Measurements from ENCODE around the gene MDH2.
"Not testable (repeated sequence)": the region's sequence is repeated elsewhere in the genome, so short reads cannot be mapped to it uniquely, and the experiment has no call there.

MDH2 gene

DNA sequence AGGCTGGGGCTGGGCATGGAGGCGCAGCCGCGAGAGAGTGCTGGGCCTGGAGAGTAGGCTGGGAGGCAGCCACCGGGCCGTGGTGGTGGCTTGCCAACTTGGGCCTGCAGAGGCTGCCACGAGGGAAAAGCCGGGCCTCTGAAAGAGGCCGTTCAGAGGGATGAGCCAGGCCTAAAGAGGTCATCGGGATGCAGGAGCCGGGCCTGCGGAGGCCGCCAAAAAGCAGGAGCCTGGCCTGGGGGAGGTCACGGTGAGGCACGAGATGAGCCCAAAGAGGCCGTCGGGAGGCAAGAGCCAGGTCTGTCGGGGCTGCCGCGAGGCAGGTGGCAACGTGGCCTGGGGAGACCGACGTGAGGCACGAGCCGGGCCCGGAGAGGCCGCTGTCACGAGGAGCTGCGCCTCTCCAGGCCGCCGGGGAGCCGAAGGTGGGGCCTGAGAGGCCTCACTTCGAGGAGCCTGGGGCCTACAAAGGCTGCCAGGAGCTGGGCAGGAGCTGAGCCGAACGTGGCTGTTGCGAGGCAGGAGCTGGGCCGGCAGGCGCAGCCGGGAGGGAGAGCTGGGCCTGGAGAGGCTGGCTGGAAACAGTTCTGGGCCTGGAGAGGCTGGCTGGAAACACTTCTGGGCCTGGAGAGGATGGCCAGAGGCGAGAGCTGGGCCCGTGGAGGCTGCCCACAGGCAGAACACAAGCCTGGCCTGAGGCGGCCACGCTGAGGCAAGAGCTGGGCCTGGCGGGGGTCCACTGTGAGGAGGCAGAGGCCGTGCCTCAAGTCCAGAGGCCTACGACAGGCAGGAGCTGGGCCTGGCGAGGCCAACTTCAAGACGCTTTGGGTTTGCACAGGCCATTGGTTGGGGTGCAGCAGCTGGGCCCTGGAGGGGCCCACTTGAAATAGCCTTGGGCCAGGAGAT, 24.6 kb downstream of the MDH2 start:
- no peak for DNase-seq (ENCODE audit: low read depth in 2 of 2)

DNA sequence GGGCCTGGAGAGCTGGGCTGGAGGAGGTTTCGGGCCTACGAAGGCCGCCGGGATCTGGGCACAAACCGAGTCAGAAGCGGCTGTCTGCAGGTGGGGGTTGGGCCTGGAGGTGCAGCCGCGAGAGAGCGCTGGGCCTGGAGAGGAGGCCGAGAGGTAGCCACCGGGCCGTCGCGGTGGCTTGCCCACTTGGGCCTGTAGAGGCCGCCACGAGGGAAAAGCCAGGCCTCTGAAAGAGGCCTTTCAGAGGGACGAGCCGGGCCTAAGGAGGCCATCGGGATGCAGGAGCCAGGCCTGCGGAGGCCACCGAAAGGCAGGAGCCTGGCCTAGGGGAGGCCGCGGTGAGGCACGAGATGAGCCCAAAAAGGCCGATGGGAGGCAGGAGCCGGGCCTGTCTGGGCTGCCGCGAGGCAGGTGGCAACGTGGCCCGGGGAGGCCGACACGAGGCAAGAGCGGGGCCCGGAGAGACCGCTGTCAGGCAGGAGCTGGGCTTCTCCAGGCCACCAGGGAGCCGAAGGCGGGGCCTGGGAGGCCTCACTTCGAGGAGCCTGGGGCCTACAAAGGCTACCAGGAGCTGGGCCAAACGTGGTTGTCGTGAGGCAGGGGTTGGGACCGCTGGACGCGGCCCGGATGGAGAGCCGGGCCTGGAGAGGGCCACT, 25.6 kb downstream of the MDH2 start:
- DNase-seq (ENCODE audit: low read depth in 2 of 2) = no peak

DNA sequence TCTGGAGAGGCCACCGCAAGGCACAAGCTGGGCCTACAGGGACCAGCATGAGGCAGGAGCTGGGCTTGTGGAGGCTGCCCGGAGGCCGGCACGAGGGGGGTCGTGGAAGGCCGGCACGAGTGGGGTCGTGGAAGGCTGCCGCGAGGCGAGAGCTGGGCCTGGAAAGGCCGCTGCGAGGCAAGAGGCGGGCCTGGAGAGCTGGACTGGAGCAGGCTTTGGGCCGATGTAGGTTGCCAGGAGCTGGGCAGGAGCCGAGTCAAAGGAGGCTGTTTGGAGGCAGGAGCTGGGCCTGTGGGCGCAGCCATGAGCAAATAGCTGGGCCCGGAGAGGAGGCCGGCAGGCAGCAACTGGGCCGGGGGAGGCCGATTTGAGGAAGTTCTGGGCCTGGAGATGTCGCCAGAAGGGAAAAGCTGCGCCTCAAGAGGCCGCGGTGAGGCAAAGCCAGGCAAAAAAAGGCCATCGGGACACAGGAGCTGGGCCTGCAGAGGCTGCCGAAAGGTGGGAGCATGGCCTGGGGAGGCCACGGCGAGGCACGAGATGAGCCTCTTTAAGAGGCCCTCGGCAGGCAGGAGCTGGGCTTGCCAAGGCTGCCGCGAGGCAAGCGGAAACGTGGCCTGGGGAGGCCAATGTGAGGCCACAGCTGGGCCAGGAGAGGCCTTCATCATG, 26.5 kb downstream of the MDH2 start:
- no peak for DNase-seq (ENCODE audit: low read depth in 2 of 2)

DNA sequence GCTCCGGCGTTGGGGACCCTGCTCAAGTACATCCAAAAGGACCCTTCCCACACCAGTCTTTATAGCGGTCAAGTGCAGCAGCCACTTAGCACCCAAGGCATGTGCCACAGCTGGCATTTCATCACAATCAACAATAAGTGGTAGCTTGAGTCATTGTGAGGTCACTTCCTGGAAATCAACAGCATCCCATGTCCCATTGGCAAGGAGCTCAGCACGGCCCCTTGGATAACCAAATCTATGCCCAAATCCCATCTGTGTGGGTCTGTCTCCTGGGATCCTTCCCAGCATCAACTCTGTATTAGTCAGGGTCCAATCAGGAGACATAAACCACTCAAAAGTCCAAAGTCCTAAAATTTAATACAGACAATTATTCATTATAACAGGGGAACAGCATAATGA, 27.1 kb downstream of the MDH2 start:
- DNase-seq (ENCODE audit: low read depth in 2 of 2) = no peak

DNA sequence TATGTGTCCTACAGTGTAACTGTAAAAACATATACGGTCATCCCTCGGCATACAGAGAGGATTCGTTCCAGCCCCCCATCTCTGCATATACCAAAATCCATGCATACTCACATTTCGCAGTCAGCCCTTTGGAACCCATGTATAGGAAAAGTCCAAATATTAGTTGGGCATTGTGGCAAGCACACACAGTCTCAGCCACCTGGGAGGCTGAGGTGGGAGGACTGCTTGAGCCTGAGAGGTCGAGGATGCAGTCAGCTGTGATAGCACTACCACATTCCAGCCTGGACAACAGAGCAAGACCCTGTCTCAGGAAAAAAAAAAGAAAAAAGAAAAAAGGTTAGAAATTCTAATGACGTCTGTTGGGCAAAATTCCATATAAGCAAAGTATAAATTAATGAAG, 29.1 kb downstream of the MDH2 start:
- DNase-seq (ENCODE audit: low read depth in 2 of 2) = no peak

DNA sequence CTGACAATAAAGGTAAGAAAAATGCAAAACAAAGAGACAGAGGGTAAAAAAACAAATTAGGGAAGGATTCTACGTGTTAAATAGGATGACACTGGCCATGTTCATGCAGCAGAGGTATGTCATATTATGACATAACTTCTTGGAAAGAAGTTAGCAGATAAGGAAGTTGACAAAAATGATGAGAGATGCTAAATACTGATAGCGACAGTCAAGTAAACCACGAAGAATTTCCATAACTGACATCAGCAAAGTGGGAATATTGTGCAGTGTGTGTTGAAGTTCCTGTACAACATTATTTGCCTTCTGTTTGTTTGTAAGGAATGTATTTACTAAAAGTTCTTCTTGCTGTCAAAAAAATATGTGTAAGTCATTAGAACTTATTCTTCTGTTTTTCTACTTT, 29.5 kb downstream of the MDH2 start:
- no peak for DNase-seq (ENCODE audit: low read depth in 2 of 2)

DNA sequence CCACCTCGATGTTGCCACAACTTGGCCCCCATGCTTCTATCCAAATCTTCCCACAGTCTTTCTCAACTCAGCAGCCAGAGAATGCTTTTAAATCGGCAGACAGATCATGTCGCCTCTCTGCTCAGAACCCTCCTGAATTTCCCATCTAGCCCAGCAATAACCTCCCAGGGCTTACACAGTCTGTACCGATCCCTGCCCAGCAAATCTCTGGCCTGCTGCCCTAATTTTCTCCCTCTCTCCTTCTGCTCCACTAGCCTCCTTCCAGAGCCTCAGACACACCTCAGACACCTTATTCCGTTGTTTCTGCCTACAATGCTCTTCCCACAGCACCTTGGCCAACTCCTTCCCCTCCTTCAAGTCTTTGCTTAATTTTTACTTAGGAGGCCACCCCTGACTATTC, 32.3 kb downstream of the MDH2 start:
- no peak for DNase-seq (ENCODE audit: low read depth in 2 of 2)

DNA sequence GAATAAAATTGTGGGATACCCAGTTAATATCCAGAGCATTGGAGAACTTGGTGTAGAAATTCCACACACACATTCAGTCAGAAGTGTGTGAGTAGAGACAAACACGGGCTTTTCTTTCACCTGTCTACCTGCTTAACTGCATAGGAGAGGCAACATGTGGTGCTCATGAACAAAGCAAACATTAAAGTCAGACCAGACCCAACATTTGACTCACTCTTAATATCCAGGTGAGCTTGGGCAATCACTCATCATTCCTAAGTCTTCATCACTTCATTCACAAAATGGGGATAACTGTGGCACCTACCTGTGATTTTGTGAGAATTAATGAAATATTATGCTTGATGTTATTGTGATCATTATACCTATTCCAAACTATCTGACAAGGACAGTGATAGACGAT, 36.2 kb downstream of the MDH2 start:
- not testable (repeated sequence) for DNase-seq (ENCODE audit: low read depth in 2 of 2)

DNA sequence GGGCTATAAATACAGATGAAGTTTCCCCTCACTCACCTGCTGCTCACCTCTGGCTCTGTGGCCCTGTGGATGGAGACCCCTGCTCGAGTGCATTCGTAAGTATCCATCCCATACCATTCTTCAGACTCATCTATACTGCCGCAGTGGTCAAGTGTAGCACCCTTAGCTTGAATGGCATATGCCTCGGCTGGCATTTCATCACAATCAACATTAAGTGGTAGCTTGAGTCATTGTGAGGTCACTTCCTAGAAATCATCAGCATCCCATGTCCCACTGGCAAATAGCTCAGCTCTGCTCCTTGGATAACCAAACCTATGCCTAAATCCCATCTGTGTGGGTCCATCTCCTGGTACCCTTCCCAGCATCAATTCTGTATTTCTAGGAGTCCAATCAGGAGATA, 38.2 kb downstream of the MDH2 start:
- DNase-seq (ENCODE audit: low read depth in 2 of 2) = no peak

DNA sequence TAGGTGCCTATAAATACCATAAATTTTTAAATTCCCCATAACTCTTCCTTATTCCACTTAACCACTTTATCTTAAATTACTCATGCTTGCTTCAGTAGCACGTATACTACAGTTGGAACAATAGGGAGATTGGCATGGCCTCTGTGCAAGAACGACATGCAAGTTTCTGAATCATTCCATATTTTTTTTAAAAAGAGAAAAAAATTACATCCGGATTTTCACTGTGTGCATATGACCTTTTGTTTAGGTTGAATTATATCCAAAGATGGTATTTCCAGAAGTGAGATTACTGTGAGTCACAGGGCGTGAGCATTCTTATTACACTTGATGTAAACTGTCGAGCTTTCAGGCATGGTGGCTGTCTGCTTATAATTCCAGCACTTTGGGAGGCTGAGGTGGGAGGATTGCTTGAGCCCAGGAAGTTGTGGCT, 39.5 kb downstream of the MDH2 start:
- not testable (repeated sequence) for DNase-seq (ENCODE audit: low read depth in 2 of 2)

DNA sequence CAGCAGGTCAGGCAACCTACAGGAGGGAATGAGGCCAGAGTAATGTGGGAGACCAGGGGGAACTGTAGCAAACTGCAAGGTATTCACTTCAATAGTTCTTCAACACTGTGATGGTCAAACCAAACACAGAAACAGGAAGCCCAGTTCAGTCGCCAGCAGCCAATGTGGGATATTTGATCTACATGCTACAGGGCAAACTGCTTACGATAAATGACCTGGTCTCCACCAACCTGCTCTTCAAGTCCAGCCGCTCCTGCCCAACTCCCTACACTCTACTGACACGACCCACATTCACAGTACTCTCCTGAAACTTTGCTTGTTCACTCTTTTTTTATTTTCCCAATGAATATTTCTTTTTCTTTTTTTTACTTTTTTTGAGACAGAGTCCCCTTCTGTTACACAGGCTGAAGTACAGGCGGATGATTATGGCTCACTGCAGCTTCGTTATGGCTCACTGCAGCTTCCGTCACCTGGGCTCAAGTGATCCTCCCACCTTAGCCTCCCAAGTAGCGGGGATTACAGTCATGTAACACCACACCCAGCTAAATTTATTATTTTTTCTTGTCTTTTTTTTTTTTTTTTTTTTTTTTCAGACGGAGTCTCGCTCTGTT, 42.1 kb downstream of the MDH2 start:
- no peak for DNase-seq (ENCODE audit: low read depth in 2 of 2)

DNA sequence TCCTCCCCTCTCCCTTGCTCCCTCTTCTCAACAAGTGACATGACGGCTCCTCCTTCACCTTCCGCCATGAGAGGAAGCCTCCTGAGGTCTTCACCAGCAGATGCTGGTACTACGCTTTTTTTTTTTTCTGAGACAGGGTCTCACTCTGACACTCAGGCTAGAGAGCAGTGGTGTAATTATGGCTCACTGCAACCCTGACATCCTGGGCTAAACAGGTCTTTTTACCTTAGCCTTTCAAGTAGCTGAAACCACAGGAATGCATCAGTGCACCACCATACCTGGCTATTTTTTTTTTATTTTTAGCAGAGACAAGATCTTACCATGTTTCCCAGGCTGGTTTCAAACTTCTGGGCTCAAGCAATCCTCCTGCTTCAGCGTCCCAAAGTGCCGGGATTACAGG, 43.6 kb downstream of the MDH2 start:
- no peak for DNase-seq (ENCODE audit: low read depth in 2 of 2)

DNA sequence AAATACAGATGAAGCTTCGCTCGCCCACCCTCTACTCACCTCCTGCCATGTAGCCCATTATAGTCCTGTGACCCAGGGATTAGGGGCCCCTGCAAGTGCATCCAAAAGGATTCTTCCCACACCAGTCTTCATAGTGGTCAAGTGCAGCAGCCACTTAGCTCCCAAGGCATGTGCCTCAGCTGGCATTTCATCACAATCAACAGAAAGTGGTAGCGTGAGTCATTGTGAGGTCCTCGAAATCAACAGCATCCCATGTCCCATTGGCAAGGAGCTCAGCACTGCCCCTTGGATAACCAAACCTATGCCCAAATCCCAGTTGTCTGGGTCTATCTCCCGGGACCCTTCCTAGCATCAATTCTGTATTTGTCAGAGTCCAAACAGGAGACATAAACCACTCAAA, 45.6 kb downstream of the MDH2 start:
- not testable (repeated sequence) for DNase-seq (ENCODE audit: low read depth in 2 of 2)

DNA sequence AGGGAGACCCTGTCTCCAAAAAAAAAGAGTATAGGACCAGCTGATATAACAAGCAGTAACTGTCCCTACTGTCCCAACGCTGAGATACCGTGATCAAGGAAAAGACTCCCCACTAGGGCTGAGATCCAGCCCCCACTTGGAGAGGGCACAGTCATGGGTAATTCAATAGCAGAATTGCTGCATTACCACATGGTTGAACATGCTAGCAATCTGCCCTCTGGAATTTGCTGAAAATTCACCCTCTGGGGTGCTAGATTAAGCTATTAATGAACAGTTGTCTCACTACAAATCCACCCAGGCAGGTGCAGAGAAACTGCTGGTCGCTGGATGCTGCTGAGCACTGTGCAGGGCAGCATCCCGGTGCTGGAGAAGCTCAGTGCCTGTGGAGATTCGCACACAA, 46.4 kb downstream of the MDH2 start:
- DNase-seq (ENCODE audit: low read depth in 2 of 2) = not testable (repeated sequence)

DNA sequence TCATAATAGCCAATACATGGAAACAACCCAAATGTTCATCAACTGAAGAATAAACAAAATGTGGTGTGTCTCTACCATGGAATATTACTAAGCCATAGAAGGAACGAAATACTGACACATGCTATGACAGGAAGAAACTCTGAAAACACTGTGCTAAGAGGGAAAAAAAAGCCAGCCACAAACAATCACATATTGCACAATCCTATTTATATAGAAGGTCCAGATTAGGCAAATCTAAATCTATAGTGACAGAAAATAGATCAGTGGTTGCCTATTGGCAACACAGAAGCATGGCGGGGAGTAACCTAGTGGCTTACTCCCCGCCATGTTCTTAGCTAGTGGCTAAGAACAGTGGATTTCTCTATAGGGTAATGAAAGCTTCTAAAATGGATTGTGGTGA, 48.0 kb downstream of the MDH2 start:
- DNase-seq (ENCODE audit: low read depth in 2 of 2) = no peak

DNA sequence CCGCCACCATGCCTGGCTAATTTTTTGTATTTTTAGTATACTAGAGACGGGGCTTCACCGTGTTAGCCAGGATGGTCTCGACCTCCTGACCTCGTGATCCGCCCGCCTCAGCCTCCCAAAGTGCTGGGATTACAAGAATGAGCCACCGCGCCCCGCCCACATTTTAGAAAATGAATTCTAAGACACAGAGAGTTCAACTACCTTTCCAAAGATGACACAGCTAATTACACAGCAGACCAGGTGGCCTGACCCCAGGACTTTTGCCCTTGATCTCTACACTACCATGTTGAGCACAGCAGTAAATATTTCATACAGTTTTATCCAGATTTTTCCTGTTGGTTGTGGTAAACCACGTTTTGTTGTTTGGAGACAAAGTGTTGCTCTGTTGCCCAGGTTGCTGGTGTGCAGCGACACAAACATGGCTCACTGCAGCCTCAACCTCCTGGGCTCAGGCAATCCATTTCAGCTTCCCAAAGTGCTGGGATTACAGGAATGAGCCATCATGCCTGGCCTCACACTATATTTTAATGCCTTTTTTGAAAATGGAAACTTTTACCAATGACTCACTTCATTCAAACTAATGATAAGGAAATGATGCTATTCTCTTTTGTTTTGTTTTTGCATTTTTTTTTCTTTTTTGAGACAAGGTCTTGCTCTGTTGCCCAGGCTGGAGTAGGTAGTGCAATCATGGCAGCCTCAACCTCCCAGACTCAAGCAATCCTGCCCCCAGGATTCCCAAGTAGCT, 54.0 kb downstream of the MDH2 start:
- DNase-seq (ENCODE audit: low read depth in 2 of 2) = not testable (repeated sequence)

DNA sequence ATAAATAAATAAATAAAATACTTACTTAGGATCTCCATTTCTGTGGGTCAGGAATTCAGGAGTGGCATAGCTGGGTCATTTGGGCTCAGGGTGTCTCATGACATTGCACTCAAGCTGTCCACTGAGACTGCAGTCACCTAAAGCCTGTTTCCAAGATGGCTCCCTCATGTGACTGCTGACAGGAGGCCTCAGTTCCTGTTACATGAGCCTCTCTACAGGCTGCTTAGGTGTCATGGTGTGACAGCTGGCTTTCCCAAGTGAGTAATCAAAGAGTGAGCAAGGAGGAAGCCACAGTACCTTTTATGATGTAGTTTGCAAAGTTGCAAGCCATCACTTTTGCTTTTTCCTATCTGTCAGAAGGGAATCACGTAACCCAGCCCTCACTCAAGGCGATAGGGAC, 55.9 kb downstream of the MDH2 start:
- DNase-seq (ENCODE audit: low read depth in 2 of 2) = not testable (repeated sequence)

DNA sequence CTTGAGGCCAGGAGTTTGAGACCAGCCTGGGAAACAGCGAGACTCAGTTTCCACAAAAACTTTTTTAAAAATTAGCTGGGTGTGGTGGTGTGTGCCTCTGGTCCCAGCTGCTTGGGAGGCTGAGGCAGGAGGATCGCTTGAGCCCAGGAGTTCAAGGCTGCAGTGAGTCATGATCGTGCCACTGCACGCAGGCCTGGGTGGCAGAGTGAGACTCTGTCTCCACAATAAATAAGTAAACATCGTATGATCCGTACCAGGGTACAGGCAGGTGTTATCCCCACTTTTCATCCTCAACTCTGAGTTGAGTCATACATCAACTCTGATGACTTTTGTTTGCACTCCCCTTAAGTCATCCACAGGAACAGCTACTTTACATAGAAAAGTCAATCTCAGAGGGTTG, 58.2 kb downstream of the MDH2 start:
- DNase-seq (ENCODE audit: low read depth in 2 of 2) = not testable (repeated sequence)

DNA sequence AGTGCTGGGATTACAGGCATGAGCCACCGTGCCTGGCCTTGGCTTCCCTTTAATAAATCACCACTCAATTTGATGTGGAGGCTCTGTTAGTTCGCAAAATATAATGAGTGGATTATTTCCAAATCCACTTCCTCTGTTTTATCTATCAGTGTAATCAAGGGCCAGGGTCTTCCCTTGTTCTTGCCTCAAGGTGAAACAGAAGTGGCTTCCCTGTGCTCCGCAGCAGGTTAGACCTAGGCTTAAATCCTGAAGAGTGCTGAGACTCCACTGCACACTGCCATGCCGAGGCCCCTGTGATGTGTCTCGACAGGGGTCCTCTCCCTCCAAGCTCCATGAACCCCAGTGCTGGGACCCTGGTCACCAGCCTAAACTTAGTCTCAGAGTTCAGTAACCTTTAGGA, 59.0 kb downstream of the MDH2 start:
- DNase-seq (ENCODE audit: low read depth in 2 of 2) = no peak

DNA sequence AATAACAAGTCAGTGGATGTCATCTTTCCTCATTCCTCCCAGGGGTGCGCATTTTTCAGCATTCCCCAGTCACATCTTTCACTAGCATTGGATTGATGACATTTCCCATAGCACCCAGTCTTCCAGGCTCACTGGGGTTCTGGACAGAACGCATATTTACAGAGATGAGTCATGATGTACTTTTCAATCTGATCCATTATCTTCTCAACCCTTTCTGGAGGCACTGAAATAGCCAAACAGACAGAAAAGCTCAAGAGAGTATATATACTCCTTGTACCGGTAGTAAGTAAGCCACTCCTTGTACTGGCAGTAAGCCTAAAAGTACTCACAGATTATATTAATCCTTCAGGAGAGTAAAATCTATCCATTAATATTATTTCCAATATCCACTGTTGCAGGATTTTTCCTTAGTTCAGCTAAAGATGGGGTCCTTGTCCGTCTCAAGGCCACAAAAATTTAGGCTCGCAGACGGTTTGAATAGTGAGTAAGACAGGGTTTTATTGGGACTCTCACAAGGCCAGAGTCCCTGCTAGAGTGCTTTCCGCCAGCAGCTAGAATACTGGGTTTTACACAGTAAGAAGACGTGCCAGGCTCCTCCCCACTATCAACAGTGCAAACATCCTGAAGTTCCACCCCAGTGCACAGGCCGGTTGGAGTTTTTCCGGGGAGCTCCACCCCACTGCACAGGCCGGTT, 60.8 kb downstream of the MDH2 start:
- DNase-seq (ENCODE audit: low read depth in 2 of 2) = no peak

DNA sequence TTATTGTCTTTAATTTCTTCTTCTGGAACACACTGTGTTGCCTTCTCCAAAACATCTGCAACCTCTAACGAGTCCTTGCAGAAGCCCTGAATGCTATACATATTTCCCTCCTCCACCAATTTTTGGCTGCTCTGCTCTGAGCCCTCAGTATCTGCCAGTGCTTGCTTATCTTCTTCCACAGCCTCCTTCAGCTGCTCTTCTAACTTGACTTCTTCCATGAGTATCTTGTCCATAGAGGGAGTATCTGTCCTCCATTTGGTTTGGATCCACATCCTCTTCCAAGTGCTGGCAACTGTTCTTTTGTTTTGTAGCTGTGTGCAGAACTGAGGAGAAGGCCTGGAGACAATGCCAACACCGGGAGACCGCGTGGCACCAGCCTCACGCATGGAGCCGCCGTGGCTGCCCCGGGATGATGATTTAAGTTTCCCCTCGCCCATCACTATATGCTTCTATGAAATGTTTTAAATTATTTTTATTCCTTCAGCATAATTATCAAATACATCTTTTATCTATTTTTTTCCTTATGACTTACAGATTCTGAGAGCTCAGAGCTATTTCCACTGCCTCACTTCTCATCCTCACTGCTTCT, 65.2 kb downstream of the MDH2 start:
- DNase-seq (ENCODE audit: low read depth in 2 of 2) = not testable (repeated sequence)
